ENCODE data around the gene OBSCN.

OBSCN gene

GRCh38 chr1:228366062-228366865, 158.4 kb downstream of the OBSCN start:
- no peak for DNase-seq (ENCODE audit: low read depth in 1 of 2, low spot score in 1 of 2)

DNA sequence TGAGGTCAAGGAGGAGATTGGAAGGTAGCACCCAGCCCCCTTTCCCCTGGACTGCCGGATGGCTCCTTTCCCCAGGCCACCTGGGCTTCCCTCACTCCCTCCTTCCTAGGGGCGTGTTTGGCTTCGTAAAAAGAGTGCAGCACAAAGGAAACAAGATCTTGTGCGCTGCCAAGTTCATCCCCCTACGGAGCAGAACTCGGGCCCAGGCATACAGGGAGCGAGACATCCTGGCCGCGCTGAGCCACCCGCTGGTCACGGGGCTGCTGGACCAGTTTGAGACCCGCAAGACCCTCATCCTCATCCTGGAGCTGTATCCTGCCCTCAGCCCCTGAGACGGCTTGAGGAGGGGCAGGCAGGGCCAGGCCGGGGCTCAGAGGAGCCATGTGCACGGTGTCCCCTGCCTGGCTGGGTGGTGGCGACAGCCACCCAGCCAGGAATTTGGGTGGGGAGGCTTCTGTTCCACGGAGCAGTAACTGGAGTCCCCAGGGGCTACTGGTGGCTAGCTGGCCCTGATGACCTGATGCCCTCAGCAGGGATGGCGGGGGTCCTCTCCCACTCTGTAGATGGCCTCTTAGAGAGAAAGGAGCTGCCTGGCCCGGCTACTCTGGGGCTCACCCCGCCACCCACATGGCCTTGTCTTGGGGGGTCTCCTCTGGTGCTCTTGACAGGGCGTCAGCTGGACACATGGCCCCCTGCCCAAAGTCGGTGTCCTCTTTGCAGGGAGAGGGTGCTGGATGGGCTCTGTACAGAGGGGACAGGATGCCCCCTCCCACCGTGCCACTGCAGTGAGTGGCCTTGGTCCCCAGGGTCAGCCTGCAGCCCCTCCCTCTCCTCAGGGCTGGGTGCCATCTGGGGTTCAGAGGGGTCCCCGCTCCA, 159.3 kb downstream of the OBSCN start:
- no peak for DNase-seq (ENCODE audit: low read depth in 1 of 2, low spot score in 1 of 2)

- DNase-seq (ENCODE audit: low read depth in 1 of 2, low spot score in 1 of 2), result no peak
Measured at GRCh38 chr1:228367798-228368791, 160.3 kb downstream of the OBSCN start.

- DNase-seq (ENCODE audit: low read depth in 1 of 2, low spot score in 1 of 2), result no peak
Measured at GRCh38 chr1:228368801-228369607, 161.2 kb downstream of the OBSCN start.

DNA sequence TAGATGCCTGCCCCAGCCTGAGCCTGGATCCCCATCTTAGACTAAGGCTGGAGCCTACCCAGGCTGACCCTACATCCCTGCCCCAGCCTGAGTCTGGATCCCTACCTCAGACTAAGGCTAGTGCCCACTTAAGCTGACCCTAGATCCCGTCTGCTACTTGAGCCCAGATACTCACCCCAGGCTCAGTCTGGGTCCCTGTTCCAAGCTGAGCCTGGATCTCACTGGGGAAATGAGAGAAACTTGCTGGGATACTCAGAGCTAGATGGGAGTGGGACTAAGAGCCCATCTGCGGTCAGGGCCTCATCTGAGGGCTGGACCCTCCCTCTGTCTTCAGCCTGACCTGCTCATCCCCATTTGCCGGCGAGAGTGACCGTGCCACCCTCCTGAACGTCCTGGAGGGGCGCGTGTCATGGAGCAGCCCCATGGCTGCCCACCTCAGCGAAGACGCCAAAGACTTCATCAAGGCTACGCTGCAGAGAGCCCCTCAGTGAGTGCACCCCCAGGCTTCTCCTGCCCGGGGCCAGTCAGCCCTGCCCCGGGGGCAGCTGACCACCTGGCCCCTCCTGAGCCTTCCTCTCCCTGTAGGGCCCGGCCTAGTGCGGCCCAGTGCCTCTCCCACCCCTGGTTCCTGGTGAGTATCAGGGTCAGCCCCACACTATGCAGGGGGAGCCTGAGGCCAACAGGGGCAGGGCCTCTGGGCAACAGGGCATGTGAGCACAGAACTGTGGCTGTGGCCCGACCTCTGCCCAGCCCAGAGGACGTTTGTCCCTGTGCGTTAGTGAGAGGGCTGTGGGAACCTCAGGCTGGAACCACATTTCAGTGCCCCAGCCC, 162.0 kb downstream of the OBSCN start:
- DNase-seq (ENCODE audit: low read depth in 1 of 2, low spot score in 1 of 2), result no peak

- no peak for DNase-seq (ENCODE audit: low read depth in 1 of 2, low spot score in 1 of 2)
Measured at GRCh38 chr1:228370439-228370940, 162.6 kb downstream of the OBSCN start.

DNA sequence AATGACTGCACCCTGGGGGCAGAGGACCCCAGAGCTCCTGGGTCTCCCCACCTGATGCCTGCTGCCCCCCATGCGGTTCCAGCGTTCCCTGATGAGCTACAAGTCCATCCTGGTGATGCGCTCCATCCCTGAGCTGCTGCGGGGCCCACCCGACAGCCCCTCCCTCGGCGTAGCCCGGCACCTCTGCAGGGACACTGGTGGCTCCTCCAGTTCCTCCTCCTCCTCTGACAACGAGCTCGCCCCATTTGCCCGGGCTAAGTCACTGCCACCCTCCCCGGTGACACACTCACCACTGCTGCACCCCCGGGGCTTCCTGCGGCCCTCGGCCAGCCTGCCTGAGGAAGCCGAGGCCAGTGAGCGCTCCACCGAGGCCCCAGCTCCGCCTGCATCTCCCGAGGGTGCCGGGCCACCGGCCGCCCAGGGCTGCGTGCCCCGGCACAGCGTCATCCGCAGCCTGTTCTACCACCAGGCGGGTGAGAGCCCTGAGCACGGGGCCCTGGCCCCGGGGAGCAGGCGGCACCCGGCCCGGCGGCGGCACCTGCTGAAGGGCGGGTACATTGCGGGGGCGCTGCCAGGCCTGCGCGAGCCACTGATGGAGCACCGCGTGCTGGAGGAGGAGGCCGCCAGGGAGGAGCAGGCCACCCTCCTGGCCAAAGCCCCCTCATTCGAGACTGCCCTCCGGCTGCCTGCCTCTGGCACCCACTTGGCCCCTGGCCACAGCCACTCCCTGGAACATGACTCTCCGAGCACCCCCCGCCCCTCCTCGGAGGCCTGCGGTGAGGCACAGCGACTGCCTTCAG, 163.3 kb downstream of the OBSCN start:
- no peak for DNase-seq (ENCODE audit: low read depth in 1 of 2, low spot score in 1 of 2)

DNA sequence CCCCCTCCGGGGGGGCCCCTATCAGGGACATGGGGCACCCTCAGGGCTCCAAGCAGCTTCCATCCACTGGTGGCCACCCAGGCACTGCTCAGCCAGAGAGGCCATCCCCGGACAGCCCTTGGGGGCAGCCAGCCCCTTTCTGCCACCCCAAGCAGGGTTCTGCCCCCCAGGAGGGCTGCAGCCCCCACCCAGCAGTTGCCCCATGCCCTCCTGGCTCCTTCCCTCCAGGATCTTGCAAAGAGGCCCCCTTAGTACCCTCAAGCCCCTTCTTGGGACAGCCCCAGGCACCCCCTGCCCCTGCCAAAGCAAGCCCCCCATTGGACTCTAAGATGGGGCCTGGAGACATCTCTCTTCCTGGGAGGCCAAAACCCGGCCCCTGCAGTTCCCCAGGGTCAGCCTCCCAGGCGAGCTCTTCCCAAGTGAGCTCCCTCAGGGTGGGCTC, 163.9 kb downstream of the OBSCN start:
- no peak for DNase-seq (ENCODE audit: low read depth in 1 of 2, low spot score in 1 of 2)

GRCh38 chr1:228372183-228373003, 164.5 kb downstream of the OBSCN start:
- DNase-seq (ENCODE audit: low read depth in 1 of 2, low spot score in 1 of 2), result no peak

GRCh38 chr1:228373004-228373680, 165.3 kb downstream of the OBSCN start:
- no peak for DNase-seq (ENCODE audit: low read depth in 1 of 2, low spot score in 1 of 2)

- no peak for DNase-seq (ENCODE audit: low read depth in 1 of 2, low spot score in 1 of 2)
Measured at GRCh38 chr1:228373681-228374571, 166.1 kb downstream of the OBSCN start.

- DNase-seq (ENCODE audit: low read depth in 1 of 2, low spot score in 1 of 2), result no peak
Measured at GRCh38 chr1:228374711-228375577, 167.1 kb downstream of the OBSCN start.

GRCh38 chr1:228375578-228376261, 167.9 kb downstream of the OBSCN start:
- DNase-seq (ENCODE audit: low read depth in 1 of 2, low spot score in 1 of 2), result no peak

GRCh38 chr1:228376262-228376628, 168.4 kb downstream of the OBSCN start:
- no peak for DNase-seq (ENCODE audit: low read depth in 1 of 2, low spot score in 1 of 2)

Data from activated CD4-positive, alpha-beta T cell treated with anti-CD3 and anti-CD28 coated beads, Interleukin-2, amount 50 U/mL, for 24 hours (primary cell).